SU-DHL-6 (cell line): ENCODE data around the gene ATP6V1G2.

Experiments
- H2AFZ ChIP-seq: fragments of 200-600 bp; sonication (generic); 2 replicates; pipeline ENCODE4 v1.6.1; 2014; ENCODE audit warnings: low read depth, mild to moderate bottlenecking, moderate library complexity, mixed read lengths, antibody characterized with exemption, low read length; ENCODE audit not compliant: severe bottlenecking
- H3F3A ChIP-seq: fragments of 200-600 bp; shearing (Covaris generic); 2 replicates; pipeline ENCODE4 v1.6.0; 2016; ENCODE audit warnings: antibody characterized with exemption, mild to moderate bottlenecking; ENCODE audit not compliant: insufficient read depth
- H3K27ac ChIP-seq: fragments of 200-600 bp; sonication (generic); 2 replicates; pipeline ENCODE4 v1.5.1; 2016; ENCODE audit warnings: low read depth, mild to moderate bottlenecking, low read length, moderate library complexity, mixed read lengths
- H3K27me3 ChIP-seq: fragments of 200-600 bp; sonication (generic), shearing (Covaris generic); 2 replicates; pipeline ENCODE4 v1.6.0; 2014; ENCODE audit warnings: mild to moderate bottlenecking, low read length
- H3K36me3 ChIP-seq: fragments of 200-600 bp; sonication (generic); 2 replicates; pipeline ENCODE4 v1.6.1; 2014; ENCODE audit warnings: mild to moderate bottlenecking, low read length, mixed read lengths
- H3K4me2 ChIP-seq: fragments of 300-600, 200-600 bp; shearing (Covaris generic), sonication (generic); 2 replicates; pipeline ENCODE4 v1.6.0; 2014; ENCODE audit warnings: low read length, low read depth, mild to moderate bottlenecking; ENCODE audit not compliant: poor library complexity, severe bottlenecking
- H3K4me3 ChIP-seq: fragments of 200-600 bp; sonication (generic); 2 replicates; pipeline ENCODE4 v1.5.1; 2014; ENCODE audit warnings: antibody characterized with exemption, low read length, mild to moderate bottlenecking, mixed read lengths; ENCODE audit not compliant: insufficient read depth, poor library complexity, severe bottlenecking
- H3K79me2 ChIP-seq: fragments of 200-600 bp; sonication (generic); 2 replicates; pipeline ENCODE4 v1.6.1; 2014; ENCODE audit warnings: mild to moderate bottlenecking, low read length, moderate library complexity; ENCODE audit not compliant: insufficient read depth
- H3K9ac ChIP-seq: fragments of 200-600 bp; sonication (generic); 2 replicates; pipeline ENCODE4 v1.7.0; 2014; ENCODE audit warnings: mild to moderate bottlenecking, low read length
- H3K9me2 ChIP-seq: fragments of 200-600 bp; sonication (generic); replicated peaks from 2 replicates; pipeline ENCODE4 v1.6.1; 2014; ENCODE audit warnings: low read length; ENCODE audit not compliant: insufficient read depth
- H3K9me3 ChIP-seq: fragments of 200-600 bp; sonication (generic); 2 replicates; pipeline ENCODE4 v1.6.1; 2014; ENCODE audit warnings: low read length, mixed read lengths; ENCODE audit not compliant: insufficient read depth
- H4K20me1 ChIP-seq: fragments of 200-600 bp; sonication (generic); 2 replicates; pipeline ENCODE4 v1.6.1; 2014; ENCODE audit warnings: low read depth, mild to moderate bottlenecking, antibody characterized with exemption, low read length, moderate library complexity, mixed read lengths
- CTCF ChIP-seq: fragments of 200-600 bp; sonication (generic); IDR thresholded peaks from one replicate; pipeline ENCODE4 v1.5.1; 2017; ENCODE audit warnings: antibody characterized with exemption, mild to moderate bottlenecking, low read length, moderate library complexity; ENCODE audit not compliant: insufficient read depth, poor library complexity, severe bottlenecking
- EZH2phosphoT487 ChIP-seq: fragments of 200-600 bp; sonication (generic), shearing (Covaris generic); conservative IDR thresholded peaks from 2 replicates; pipeline ENCODE4 v1.6.1; 2018; ENCODE audit warnings: mild to moderate bottlenecking, antibody characterized with exemption, low read length, moderate library complexity, mixed read lengths

The ATP6V1G2 gene

GRCh38 chr6:31547727-31548543, 1.5 kb upstream of the ATP6V1G2 start:
- peak overlapping the region; percentile 60 for H3K4me3 ChIP-seq
- no peaks in the 10 kb centered on the region for H3K9me3 ChIP-seq
- no peak for TF ChIP-seq EZH2phosphoT487
- no peak for TF ChIP-seq CTCF
- H3K79me2 ChIP-seq, result peaks cover 11% of the 10 kb centered on the region
- peak overlapping the region; percentile 87 for H3K4me2 ChIP-seq
- peak overlapping the region; percentile 0 for H2AFZ ChIP-seq
- no peaks in the 10 kb centered on the region for H4K20me1 ChIP-seq
- 0 out of 2 replicates have a peak, but pooled peaks cover 4% of the 10 kb centered on the region for H3K36me3 ChIP-seq
- peak overlapping the region; percentile 61 for H3K9ac ChIP-seq
- peaks cover 46% of the 10 kb centered on the region for H3F3A ChIP-seq
- no peaks in the 10 kb centered on the region for H3K27me3 ChIP-seq
- no peaks in the 10 kb centered on the region for H3K9me2 ChIP-seq
- peak overlapping the region; percentile 71 for H3K27ac ChIP-seq

- H3K36me3 ChIP-seq, result 0 out of 2 replicates have a peak, but pooled peaks cover 4% of the 10 kb centered on the region
- H3F3A ChIP-seq, result peaks cover 49% of the 10 kb centered on the region
- H3K27ac ChIP-seq, result peak within 1 kb of the TSS; percentile 71
- TF ChIP-seq EZH2phosphoT487, result no peak
- no peaks in the 10 kb centered on the region for H4K20me1 ChIP-seq
- H3K27me3 ChIP-seq, result no peaks in the 10 kb centered on the region
- peaks cover 11% of the 10 kb centered on the region for H3K79me2 ChIP-seq
- H3K9me3 ChIP-seq, result no peaks in the 10 kb centered on the region
- H3K4me2 ChIP-seq, result peak within 1 kb of the TSS; percentile 87
- peak within 1 kb of the TSS; percentile 43 for H2AFZ ChIP-seq
- no peaks in the 10 kb centered on the region for H3K9me2 ChIP-seq
- H3K4me3 ChIP-seq, result peak within 1 kb of the TSS; percentile 60
- H3K9ac ChIP-seq, result peak within 1 kb of the TSS; percentile 61
Observed at GRCh38 chr6:31546958-31547726, 734 bp upstream of the ATP6V1G2 start, which contains the start of gene NFKBIL1. TSS of gene NFKBIL1 (plus strand) at chr6:31547608. CDS start at chr6:31547695, 87 bp downstream.

GRCh38 chr6:31545291-31545690, 1.1 kb downstream of the ATP6V1G2 start:
- Histone ChIP-seq H3K27me3 (no peaks in the 10 kb centered on the region), H3K36me3 (peaks cover 11% of the 10 kb centered on the region), H3K4me3 (no peak overlapping the region), H3K9ac (no peak overlapping the region), H3K27ac (no peak overlapping the region), H2AFZ (no peak overlapping the region), H3K9me3 (no peaks in the 10 kb centered on the region), H3F3A (peaks cover 49% of the 10 kb centered on the region), H4K20me1 (peaks cover 7% of the 10 kb centered on the region), H3K9me2 (no peaks in the 10 kb centered on the region), H3K4me2 (no peak overlapping the region), H3K79me2 (peaks cover 27% of the 10 kb centered on the region)
- no peak for TF ChIP-seq CTCF
- TF ChIP-seq EZH2phosphoT487, result no peak
